Stimulated activated CD4-positive, alpha-beta T cell treated with anti-CD3 and anti-CD28 coated beads, Interleukin-12 subunit alpha, Interleukin-12 subunit beta, amount 100 ng/mL, for 4 hours (primary cell): ENCODE data around the gene TRABD.

Experiments used
- DNase-seq: peaks from one replicate; pipeline ENCODE4 v3.0.0-alpha.2; 2020

TRABD gene

GRCh38 chr22:50246242-50247175, 60.8 kb downstream of the TRABD start:
- DNase-seq = no peak

- DNase-seq = no peak
Observed at GRCh38 chr22:50247748-50248147, 62.0 kb downstream of the TRABD start.

DNA sequence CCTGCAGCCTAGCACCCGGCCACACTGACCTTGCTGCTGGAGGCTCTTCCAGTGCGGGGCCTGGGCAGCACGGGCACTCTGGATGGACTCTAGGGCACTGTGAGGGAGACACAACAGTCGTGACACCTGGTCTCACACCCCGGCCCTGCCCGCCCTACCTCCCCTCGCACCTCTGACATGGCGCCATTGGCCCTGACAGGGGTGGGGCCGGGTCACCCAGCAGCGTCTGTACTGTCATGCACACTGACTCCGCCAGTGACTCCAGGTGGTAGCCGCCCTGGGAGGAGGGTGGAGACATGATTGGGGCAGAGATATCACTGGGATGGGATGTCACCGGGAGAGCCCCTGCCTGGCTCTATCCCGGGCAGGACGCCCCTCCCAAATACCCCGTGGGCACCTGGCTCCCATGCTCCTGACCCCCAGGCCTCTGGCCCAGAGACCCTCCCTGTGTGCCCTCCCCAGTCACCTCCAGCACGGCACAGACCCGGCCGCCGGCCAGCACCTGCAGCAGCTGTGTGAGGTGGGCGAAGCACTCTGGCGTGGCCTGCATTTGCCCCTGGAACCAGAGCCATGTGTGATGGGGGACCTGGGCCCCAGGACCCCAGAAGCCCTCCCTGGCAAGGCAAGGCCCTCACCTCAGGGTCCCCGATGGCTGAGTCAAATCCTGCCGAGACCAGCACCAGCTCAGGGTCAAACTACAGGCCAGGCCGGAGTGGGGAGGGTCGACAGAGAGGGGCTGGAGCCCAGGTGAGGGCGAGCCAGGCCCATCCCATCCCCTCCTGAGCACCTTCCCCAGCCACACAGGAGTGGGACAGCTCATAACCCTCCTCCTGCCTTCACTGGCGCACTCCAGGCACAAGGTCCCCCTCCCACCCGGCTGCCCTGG, 62.7 kb downstream of the TRABD start:
- no peak for DNase-seq
